HFF-Myc (cell line): Measurements from ENCODE around the gene AQP12A.

Source experiments
- DNase-seq: peaks from one replicate; pipeline ENCODE4 v3.0.0-alpha.2; 2011; ENCODE audit warnings: low read depth; ENCODE audit errors: extremely low read depth
- H3K4me3 ChIP-seq: replicated peaks from 2 replicates; pipeline ENCODE4 v1.5.1; 2011; ENCODE audit warnings: low read depth, mild to moderate bottlenecking, control low read depth, low read length
- CTCF ChIP-seq: IDR thresholded peaks from 2 replicates; pipeline ENCODE4 v1.5.1; 2012; ENCODE audit warnings: mild to moderate bottlenecking, low read depth, low read length, control low read depth; ENCODE audit errors: missing control alignments

Gene AQP12A

GRCh38 chr2:240701091-240701735 is 9.5 kb downstream of the AQP12A start:
- TF ChIP-seq CTCF: no peak
- DNase-seq: no peak
- no peak overlapping the region for H3K4me3 ChIP-seq

- no peak for TF ChIP-seq CTCF
- DNase-seq: no peak
- no peak overlapping the region for H3K4me3 ChIP-seq
These were observed 10.3 kb downstream of the AQP12A start for GRCh38 chr2:240701736-240702639.

GRCh38 chr2:240702640-240703011 is 11.0 kb downstream of the AQP12A start:
- TF ChIP-seq CTCF: no peak
- H3K4me3 ChIP-seq: no peak overlapping the region
- no peak for DNase-seq

GRCh38 chr2:240703417-240704341 is 12.0 kb downstream of the AQP12A start:
- DNase-seq: no peak
- H3K4me3 ChIP-seq: no peak overlapping the region
- no peak for TF ChIP-seq CTCF

- no peak for DNase-seq
- no peak for TF ChIP-seq CTCF
- no peak overlapping the region for H3K4me3 ChIP-seq
These were observed 13.0 kb downstream of the AQP12A start for GRCh38 chr2:240704651-240705050.

GRCh38 chr2:240705204-240705791 is 13.6 kb downstream of the AQP12A start:
- H3K4me3 ChIP-seq: no peak overlapping the region
- no peak for TF ChIP-seq CTCF
- no peak for DNase-seq
